Bronchial epithelial cell (primary cell): ENCODE data around the gene RBM19. TPM values are rescaled to one million over a fixed set of nuclear protein-coding genes. Genes with fewer than 3 reads are reported as not detected.
A peak's percentile ranks its signal among the peaks of the same experiment; 100 is the strongest.

ENCODE experiments used
- DNase-seq: peaks from one replicate; pipeline ENCODE4 v3.0.0-alpha.2; 2010; ENCODE audit warnings: low read depth
- FAIRE-seq: peaks from 2 replicates; lab custom pipeline; 2011; peaks lifted over from hg19 to GRCh38; lab: Jason Lieb, UNC
- H3K27me3 ChIP-seq: 2 replicates; pipeline ENCODE4 v1.5.1; 2011; ENCODE audit warnings: low read length; ENCODE audit not compliant: control insufficient read depth, insufficient read depth
- H3K36me3 ChIP-seq: 2 replicates; pipeline ENCODE4 v1.5.1; 2011; ENCODE audit warnings: low read length; ENCODE audit not compliant: control insufficient read depth, insufficient read depth
- H3K4me3 ChIP-seq: 2 replicates; pipeline ENCODE4 v1.5.1; 2011; ENCODE audit warnings: mild to moderate bottlenecking, low read depth, low read length, control low read depth
- total RNA-seq: library from RNA; depleted of rRNA; stranded (reverse); fragments of >200 nt; gene quantifications from 2 replicates; pipeline ENCODE4 v1.2.1, GENCODE V29; 2014
- TF ChIP-seq, protein P1 (sequence below): IDR thresholded peaks from 2 replicates; pipeline ENCODE4 v1.5.1; 2011; ENCODE audit warnings: mild to moderate bottlenecking, moderate library complexity, low read length, control low read depth, inconsistent platforms; ENCODE audit not compliant: insufficient read depth, severe bottlenecking

RBM19 gene
- total RNA-seq, 1 donor from 2014 or later: 19.0 TPM

DNA sequence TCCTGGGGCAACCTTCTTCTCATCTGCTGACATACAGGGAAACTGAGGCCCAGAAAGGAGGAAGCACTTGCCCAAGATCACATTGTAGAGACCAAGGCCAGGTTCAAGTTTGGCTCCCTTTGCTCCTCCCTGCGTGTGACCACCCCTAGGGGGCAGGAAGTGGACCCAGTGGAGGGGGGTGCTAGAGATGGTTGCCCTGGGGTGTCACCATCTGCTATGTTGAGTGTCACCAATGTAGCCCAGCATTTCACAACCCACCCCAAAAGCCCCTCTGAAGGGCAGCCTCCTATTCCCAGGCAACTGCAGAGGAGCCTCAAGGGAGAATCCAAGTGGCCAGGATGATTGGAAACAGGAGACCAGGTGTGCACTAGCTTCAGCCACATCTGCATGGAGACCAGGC, 12.0 kb upstream of the RBM19 start:
- DNase-seq (no peak), FAIRE-seq (no peak)
- Histone ChIP-seq H3K4me3 (no peak overlapping the region), H3K27me3 (no peaks in the 10 kb centered on the region), H3K36me3 (no peaks in the 10 kb centered on the region)
- TF ChIP-seq, protein P1, sequence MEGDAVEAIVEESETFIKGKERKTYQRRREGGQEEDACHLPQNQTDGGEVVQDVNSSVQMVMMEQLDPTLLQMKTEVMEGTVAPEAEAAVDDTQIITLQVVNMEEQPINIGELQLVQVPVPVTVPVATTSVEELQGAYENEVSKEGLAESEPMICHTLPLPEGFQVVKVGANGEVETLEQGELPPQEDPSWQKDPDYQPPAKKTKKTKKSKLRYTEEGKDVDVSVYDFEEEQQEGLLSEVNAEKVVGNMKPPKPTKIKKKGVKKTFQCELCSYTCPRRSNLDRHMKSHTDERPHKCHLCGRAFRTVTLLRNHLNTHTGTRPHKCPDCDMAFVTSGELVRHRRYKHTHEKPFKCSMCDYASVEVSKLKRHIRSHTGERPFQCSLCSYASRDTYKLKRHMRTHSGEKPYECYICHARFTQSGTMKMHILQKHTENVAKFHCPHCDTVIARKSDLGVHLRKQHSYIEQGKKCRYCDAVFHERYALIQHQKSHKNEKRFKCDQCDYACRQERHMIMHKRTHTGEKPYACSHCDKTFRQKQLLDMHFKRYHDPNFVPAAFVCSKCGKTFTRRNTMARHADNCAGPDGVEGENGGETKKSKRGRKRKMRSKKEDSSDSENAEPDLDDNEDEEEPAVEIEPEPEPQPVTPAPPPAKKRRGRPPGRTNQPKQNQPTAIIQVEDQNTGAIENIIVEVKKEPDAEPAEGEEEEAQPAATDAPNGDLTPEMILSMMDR: no peak

DNA sequence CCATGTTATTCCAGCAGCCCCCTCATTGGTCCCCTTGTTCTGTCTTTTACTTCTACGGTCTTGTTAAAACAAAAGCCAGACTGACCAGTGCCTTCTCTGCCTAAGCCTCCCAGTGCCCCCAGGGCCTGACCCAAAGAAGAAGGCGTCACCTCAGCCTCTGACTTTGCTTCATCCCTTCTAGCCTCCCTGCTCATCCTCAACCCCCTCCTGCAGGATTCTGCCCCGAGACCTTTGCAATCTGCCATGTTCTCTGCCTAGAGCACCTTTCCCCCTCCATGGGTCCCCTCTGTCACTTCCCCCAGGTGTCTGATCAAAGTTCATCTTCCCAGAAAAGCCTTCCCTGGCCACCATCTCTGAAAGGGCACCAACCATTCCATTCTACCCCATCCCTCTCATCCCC, 7.9 kb upstream of the RBM19 start:
- H3K36me3 ChIP-seq: no peaks in the 10 kb centered on the region
- no peak for DNase-seq
- no peak for FAIRE-seq
- H3K27me3 ChIP-seq: no peaks in the 10 kb centered on the region
- no peak overlapping the region for H3K4me3 ChIP-seq
- TF ChIP-seq, protein P1: no peak

- FAIRE-seq: peak; percentile 50
- no peaks in the 10 kb centered on the region for H3K27me3 ChIP-seq
- H3K4me3 ChIP-seq: no peak overlapping the region
- H3K36me3 ChIP-seq: no peaks in the 10 kb centered on the region
- DNase-seq: no peak
- TF ChIP-seq, protein P1: no peak
These were observed 7.2 kb upstream of the RBM19 start for GRCh38 chr12:113973109-113973904.

DNA sequence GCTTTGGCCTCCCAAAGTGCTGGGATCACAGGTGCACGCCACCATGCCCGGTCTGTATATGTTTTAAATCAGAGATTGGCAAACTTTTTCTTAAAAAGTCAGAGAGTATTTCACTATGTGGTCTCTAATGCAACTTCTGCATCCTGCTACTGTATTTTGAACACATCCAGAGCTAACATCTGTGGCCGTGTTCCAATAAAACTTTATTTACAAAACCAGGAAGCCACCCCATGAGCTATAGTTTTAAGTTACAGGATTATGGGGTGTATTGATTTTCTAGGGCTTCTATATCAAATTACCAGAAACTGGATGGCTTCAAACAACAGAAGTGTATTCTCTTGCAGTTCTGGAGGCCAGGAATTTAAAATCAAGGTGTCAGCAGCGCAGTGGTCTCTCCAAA, 5.3 kb upstream of the RBM19 start:
- no peaks in the 10 kb centered on the region for H3K36me3 ChIP-seq
- no peak for DNase-seq
- no peaks in the 10 kb centered on the region for H3K27me3 ChIP-seq
- TF ChIP-seq, protein P1: no peak
- FAIRE-seq: no peak
- H3K4me3 ChIP-seq: no peak overlapping the region

- FAIRE-seq: no peak
- DNase-seq: no peak
- Histone ChIP-seq H3K27me3 (no peaks in the 10 kb centered on the region), H3K36me3 (no peaks in the 10 kb centered on the region), H3K4me3 (no peak overlapping the region)
- TF ChIP-seq, protein P1: no peak
These were observed 4.1 kb upstream of the RBM19 start for GRCh38 chr12:113970211-113970610.
